ENCODE measurements around the gene ECPAS.

- no peak for TF ChIP-seq CTCF (IDR thresholded peaks at IDR 0.05)
- no peak for TF ChIP-seq EZH2 (IDR thresholded peaks at IDR 0.05; ENCODE audit: borderline replicate concordance, insufficient read depth, low read depth, low read length, poor library complexity, severe bottlenecking)
These were observed 70.2 kb downstream of the ECPAS start for GRCh38 chr9:111413996-111414395.

Data from B cell (primary cell).